NCI-H748 (cell line): ENCODE measurements around the gene PDE8B.

Experiments used
- DNase-seq: peaks from one replicate; lab custom pipeline; 2025; ENCODE audit not compliant: unreplicated experiment; lab: John Stamatoyannopoulos, UW

PDE8B gene

GRCh38 chr5:77230727-77231470 lies 20.4 kb downstream of the PDE8B start:
- DNase-seq, result no peak

- no peak for DNase-seq
Observed at GRCh38 chr5:77231471-77232138, 21.1 kb downstream of the PDE8B start.

GRCh38 chr5:77232574-77233358 lies 22.3 kb downstream of the PDE8B start:
- DNase-seq, result no peak

DNA sequence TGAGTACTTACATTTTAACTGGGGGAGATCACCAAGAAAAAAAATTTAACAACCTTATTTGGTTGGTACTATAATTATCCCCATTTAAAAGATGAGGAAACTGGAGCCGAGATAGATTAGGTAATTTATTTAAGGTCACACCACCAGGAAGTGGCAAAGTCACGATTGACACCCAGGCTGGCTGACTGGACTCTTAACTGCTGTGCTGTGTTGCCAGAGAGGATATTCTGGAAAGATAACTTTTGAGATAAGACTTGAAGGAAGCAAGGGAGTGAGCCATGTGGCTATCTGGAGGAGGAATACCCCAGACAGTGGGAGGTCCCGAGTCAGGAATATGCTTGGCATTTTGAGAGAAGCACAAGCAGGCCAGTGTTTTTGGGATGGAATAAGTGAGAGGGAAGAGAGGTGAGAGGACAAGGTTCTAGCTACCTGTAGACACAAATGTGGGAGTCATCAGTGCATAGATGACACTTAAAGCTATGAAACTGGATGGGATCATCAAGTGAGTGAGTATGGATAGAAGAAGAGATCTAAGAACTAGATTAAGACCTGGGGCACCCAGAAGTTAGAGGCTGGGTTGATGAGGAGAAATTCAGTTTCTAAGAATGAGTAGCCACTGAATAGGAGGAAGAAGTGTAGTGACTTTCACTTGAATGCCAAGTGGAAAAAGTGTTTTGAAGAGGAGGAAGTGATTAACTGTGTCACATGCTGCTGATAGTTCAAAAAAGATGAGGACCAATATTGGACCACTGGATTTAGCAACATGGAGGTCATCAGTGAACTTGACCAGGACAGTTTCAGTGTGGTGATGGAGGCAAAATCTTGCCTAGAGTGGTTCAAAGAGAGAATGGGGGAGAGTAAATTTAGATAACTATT lies 25.6 kb downstream of the PDE8B start:
- no peak for DNase-seq

GRCh38 chr5:77239126-77239741 lies 28.8 kb downstream of the PDE8B start:
- DNase-seq, result peak; percentile 34

GRCh38 chr5:77241444-77241843 lies 31.0 kb downstream of the PDE8B start:
- no peak for DNase-seq

- no peak for DNase-seq
Observed at GRCh38 chr5:77249475-77249874, 39.0 kb downstream of the PDE8B start.

- no peak for DNase-seq
Observed at GRCh38 chr5:77250021-77250420, 39.5 kb downstream of the PDE8B start.

- DNase-seq, result no peak
Observed at GRCh38 chr5:77251921-77252320, 41.4 kb downstream of the PDE8B start.

DNA sequence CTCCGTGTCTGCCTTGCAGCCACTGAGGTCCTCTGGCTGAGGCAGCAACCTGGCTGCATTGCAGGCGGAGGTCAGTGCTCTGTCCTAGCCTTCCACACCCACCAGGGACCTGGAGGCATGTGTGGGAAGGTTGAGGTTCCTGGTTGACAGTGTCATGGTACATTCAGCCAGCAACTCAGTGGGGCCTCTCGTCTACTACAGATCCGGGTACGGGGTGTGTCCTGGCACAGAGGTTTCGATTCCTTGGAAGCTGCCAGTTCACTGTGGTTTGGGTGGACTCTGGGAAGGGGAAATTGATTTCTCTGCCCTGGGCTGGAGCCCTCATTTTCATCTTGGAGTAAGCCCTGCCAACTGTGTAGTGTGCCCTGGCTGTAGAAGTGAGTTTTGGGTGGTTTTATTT lies 45.1 kb downstream of the PDE8B start:
- DNase-seq, result no peak

- DNase-seq, result no peak
Observed at GRCh38 chr5:77256406-77256805, 45.9 kb downstream of the PDE8B start.

- no peak for DNase-seq
Observed at GRCh38 chr5:77258652-77259051, 48.2 kb downstream of the PDE8B start.

DNA sequence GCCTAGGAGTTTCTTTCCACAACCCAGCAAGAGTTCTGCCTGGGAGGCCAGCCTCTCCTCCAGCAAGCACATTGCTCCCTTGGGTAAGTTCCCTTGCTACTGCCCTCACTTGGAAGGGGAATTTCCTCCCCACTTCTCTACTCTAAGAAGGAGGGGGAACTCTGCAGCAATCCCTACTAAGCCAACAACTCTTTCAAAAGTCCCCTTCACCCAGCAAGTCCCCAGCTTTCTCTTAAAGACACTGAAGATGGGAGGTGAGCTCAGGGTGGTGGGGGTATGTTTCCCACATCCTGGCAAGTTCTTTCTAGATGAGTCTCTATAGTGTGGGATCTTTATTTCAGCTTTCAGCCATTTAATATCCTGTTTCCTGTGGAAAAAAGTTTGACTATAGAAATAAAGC lies 49.0 kb downstream of the PDE8B start:
- no peak for DNase-seq

GRCh38 chr5:77262697-77263096 lies 52.2 kb downstream of the PDE8B start:
- DNase-seq, result peak; percentile 7

DNA sequence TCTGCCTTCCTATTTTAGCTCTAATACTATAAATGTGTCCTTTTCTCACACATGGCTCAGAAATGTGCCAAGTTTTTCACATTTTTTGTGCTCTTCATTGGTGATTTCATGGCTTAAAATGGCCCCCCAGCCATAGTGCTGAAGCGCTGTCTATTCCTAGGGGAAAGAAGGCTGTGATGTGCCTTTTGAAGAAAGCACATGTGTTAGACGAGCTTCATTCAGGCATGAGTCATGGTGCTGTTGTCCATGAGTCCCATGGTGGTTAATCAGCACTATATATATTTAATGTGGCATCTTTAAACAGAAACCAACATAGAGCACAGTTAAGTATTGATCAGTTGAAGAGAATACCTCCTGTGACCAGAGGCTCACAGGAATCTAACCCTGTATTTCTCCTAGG lies 55.8 kb downstream of the PDE8B start:
- no peak for DNase-seq

GRCh38 chr5:77267496-77267895 lies 57.0 kb downstream of the PDE8B start:
- DNase-seq, result no peak

DNA sequence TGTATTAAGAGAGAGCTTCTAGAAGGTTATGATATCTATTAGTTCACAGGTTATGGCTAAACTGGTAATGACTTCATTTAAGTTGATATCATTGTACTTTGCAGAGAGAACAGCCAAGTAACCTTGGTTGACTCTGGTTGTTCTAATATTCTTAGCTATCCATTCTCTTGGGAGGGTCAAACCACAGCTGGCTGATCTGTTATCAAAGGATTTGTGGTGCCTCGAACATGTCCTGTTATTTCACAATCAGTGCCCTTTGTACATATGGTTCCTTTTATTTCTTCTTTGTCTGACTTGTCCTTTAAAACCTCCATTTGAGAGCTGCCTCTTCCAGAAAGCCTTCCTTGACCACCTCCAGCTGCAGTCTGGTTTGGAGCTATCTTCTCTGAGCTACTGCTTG lies 61.7 kb downstream of the PDE8B start:
- no peak for DNase-seq

GRCh38 chr5:77277759-77278158 lies 67.3 kb downstream of the PDE8B start:
- DNase-seq, result no peak

- DNase-seq, result no peak
Observed at GRCh38 chr5:77280036-77280435, 69.6 kb downstream of the PDE8B start.

- DNase-seq, result no peak
Observed at GRCh38 chr5:77281969-77282336, 71.5 kb downstream of the PDE8B start.
